ENCODE data around the gene POMT1.

DNA sequence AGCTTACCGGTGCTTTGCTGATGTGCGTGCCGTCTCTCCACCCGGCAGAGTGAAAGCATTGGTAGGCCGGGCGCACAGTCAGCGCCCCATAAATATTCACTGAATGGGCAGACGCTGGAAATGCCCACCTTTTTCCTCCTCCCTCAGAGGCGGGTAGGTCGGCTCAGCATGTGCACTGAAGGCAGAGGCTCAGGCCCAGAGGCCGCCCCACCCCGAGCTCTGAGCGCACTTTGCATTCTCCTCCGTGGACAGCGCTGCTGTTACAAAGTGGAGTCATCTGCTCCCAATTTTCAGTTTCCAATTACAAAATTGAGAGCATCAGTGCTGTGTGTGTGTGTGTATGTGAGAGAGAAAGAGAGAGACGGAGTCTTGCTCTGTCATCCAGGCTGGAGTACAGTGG lies 17.8 kb downstream of the POMT1 start:
- TF ChIP-seq, protein P1, sequence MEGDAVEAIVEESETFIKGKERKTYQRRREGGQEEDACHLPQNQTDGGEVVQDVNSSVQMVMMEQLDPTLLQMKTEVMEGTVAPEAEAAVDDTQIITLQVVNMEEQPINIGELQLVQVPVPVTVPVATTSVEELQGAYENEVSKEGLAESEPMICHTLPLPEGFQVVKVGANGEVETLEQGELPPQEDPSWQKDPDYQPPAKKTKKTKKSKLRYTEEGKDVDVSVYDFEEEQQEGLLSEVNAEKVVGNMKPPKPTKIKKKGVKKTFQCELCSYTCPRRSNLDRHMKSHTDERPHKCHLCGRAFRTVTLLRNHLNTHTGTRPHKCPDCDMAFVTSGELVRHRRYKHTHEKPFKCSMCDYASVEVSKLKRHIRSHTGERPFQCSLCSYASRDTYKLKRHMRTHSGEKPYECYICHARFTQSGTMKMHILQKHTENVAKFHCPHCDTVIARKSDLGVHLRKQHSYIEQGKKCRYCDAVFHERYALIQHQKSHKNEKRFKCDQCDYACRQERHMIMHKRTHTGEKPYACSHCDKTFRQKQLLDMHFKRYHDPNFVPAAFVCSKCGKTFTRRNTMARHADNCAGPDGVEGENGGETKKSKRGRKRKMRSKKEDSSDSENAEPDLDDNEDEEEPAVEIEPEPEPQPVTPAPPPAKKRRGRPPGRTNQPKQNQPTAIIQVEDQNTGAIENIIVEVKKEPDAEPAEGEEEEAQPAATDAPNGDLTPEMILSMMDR (IDR thresholded peaks at IDR 0.05), result no peak
- no peak for TF ChIP-seq ZFX (IDR thresholded peaks at IDR 0.05; ENCODE audit: borderline replicate concordance)
